Measurements from ENCODE around the gene METTL23.

The METTL23 gene

DNA sequence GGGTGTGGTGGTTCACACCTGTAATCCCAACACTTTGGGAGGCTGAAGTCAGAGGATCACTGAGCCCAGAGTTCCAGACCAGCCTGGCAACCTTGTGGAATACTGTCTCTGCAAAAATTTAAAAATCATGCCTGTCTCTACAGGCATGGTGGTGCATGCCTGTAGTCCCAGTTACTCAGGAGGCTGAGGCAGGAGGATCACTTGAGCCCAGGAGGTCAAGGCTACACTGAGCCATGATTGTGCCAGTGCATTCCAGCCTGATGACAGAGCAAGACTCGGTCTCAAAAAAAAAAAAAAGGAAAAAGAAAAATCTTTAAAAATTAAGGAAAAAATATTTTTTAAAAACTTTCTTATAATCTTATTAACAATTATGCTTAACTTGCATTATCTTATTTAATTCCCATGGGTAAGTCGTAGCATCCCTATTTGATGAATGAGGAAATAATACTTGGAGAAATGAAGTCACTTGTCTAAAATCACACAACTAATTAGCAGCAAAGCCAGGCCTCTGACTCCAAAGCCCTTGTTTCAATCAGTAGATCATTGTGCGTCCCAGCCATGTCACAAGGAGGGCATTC lies 24.9 kb downstream of the METTL23 start:
- DNase-seq (ENCODE audit: low spot score): no peak
- TF ChIP-seq, protein P1, sequence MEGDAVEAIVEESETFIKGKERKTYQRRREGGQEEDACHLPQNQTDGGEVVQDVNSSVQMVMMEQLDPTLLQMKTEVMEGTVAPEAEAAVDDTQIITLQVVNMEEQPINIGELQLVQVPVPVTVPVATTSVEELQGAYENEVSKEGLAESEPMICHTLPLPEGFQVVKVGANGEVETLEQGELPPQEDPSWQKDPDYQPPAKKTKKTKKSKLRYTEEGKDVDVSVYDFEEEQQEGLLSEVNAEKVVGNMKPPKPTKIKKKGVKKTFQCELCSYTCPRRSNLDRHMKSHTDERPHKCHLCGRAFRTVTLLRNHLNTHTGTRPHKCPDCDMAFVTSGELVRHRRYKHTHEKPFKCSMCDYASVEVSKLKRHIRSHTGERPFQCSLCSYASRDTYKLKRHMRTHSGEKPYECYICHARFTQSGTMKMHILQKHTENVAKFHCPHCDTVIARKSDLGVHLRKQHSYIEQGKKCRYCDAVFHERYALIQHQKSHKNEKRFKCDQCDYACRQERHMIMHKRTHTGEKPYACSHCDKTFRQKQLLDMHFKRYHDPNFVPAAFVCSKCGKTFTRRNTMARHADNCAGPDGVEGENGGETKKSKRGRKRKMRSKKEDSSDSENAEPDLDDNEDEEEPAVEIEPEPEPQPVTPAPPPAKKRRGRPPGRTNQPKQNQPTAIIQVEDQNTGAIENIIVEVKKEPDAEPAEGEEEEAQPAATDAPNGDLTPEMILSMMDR (IDR thresholded peaks at IDR 0.05; ENCODE audit: extremely low read depth, missing control alignments): no peak

DNA sequence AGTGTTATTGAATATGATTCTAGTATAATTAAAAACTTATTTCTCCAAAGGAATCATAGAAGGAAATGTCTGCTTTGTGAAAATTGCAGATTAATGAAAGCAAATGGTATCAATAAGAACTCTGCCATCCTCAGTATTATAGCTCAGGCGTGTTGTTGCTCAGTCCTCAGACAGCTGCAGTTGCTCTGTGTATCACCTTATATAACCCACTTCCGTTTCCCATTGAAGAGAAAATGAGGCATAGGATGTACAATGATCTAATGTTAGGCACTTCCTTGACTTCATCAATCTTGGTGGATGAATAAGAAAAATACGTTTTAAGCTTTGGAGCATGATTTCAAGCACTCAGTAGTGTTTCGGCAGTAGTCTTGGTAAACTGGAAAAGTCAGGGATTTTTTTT lies 25.4 kb downstream of the METTL23 start:
- TF ChIP-seq, protein P1 (IDR thresholded peaks at IDR 0.05; ENCODE audit: extremely low read depth, missing control alignments): no peak
- no peak for DNase-seq (ENCODE audit: low spot score)

DNA sequence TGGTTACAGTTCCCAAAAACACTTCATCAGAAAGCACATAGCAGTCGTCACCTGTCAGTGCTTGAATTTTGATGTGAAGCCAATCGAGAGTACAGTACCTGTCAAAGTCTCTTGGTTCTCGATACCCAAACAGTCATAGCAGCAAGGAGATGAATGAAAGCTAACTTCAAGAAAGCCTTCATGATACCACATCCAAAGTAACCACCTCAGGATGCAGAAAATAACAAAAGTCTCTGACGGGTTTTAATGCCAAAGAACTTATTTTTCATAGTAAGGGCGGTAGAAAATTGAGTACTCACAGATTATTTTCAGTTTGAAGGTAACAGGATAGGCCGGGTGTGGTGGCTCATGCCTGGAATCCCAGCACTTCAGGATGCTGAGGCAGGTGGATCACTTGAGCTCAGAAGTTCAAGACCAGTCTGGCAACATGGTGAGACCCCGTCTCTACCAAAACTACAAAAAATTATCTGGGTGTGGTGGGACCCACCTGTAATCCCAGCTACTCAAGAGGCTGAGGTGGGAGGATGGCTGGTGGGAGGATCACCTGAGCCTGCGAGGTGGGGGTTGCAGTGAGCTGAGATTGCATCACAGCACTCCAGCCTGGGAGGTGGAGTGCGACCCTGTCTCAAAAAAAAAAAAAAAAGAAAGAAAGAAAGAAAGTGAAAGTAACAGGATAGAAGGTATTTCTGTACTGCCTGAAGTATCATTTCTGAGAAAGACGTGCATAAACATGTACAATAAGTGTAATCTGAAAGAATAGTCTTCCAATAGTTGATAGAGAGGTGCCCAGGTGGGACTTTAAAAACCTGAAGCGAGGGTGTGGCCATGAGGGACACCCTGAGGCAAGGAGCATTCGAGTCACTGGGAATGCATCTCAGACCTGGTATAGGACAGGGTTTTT lies 26.7 kb downstream of the METTL23 start:
- DNase-seq (ENCODE audit: low spot score): no peak
- TF ChIP-seq, protein P1 (IDR thresholded peaks at IDR 0.05; ENCODE audit: extremely low read depth, missing control alignments): no peak

DNA sequence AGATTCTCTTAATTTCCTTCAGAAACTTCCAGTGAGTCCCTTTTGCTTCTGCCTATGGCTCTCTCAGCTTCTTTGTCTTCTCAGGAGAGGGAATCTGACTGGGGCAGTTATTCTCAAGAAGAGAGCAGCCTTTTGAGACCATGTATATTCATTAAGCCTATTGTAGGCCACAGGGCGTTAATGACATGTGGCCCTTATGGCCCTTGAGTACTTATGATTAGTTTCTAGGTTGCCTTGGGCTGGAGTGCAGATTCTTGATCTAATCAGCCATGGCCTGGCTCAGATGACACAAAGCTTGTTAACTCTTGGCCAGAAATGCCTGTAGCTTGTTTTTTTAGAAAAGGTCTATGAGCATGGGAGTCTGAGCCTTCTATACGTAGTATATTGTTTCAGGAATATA lies 28.6 kb downstream of the METTL23 start:
- TF ChIP-seq, protein P1 (IDR thresholded peaks at IDR 0.05; ENCODE audit: extremely low read depth, missing control alignments): no peak
- no peak for DNase-seq (ENCODE audit: low spot score)

DNA sequence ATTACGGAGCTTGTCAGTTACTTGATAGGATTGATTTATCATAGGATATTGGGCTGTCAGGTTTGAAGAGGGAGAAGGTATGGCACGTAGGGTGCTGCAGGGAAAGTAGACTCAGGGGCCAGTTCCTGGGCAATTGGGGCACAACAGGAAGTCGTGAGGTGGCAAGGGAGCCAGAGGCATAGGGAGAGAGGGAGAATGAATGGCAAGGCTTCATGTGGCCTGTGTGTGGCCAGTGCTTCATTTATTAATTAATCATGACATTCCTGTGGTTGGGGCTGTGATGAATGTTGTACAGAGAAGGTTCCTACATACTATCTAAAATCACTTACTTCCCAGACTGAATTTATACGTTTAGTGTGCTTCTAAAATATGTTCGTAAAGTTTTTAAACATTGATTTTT lies 30.6 kb downstream of the METTL23 start:
- TF ChIP-seq, protein P1 (IDR thresholded peaks at IDR 0.05; ENCODE audit: extremely low read depth, missing control alignments): no peak
- no peak for DNase-seq (ENCODE audit: low spot score)

DNA sequence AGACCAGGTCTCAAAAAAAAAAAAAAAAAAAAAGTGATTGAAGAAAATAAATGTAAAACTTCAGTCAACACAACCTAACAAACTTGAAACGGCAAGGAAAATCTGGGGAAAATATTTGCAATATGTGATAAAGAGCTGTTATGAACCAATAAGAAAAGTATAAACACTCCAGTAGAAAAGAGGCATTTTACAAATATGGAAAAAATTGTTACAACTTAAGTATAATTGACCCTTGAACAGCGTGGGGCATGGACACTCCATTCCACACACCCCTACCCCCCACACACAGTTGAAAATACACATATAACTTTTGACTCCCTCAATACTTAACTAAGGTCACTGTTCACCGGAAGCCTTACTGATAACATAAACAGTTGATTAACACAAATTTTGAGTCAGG lies 31.9 kb downstream of the METTL23 start:
- TF ChIP-seq, protein P1 (IDR thresholded peaks at IDR 0.05; ENCODE audit: extremely low read depth, missing control alignments): no peak

DNA sequence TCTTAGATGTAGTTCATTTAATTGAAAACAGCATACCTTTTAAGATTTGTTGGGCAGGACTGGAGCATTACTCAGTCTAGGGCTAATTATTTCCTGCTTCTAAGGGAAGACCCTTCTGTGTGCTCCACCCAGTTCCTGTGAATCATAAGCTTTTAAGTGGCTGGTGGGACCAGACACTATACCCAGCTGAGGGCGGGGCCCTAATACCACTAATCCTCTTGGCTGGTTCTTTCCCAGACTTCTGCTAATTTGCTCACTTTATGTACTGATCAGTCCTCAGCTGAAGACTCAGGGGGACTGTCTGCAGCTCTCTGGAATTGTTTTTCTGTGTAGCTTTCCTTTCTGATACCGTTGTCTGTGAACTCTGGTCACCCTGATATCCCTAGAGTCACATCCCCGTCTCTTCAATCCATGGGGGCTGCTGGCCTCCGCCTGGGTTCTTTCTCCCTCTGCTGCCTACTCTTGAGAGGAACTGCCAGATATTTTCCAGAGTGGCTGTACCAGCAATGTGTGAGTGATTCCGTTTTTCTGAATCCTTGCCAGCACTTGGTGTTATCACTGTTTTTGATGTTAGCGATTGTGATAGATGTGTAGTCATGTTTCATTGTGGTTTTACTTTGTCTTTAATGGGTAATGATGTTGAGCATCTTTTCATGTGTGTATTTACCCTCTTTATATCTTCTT lies 46.3 kb downstream of the METTL23 start:
- TF ChIP-seq, protein P1 (IDR thresholded peaks at IDR 0.05; ENCODE audit: extremely low read depth, missing control alignments): no peak
- DNase-seq (ENCODE audit: low spot score): no peak

More for the DNA sequence above, 31.9 kb downstream of the METTL23 start:
- no peak for DNase-seq (ENCODE audit: low spot score)
